B cell (primary cell): ENCODE data around the gene XRCC1. TPM values are rescaled to one million over a fixed set of nuclear protein-coding genes. Genes with fewer than 3 reads are reported as not detected.

Experiments
- ATAC-seq: fragments of 200-7000 bp; cut with Tn5 transposase; one replicate; pipeline ENCODE4 v1.10.0; 2021; ENCODE audit warnings: low read depth, mild to moderate bottlenecking, moderate number of reproducible peaks, moderate library complexity
- CTCF ChIA-PET: fragments of 350-600 bp; sonication (Branson Sonifier 250); formaldehyde crosslinking; loops from one replicate; lab custom pipeline; 2021; ENCODE audit warnings: antibody characterized with exemption, inconsistent platforms; lab: Charles Lee
- POLR2A ChIA-PET: fragments of 350-600 bp; sonication (Branson Sonifier 250); formaldehyde crosslinking; loops from one replicate; lab custom pipeline; 2021; ENCODE audit warnings: antibody characterized with exemption; lab: Charles Lee
- DNase-seq: peaks from one replicate; pipeline ENCODE4 v3.0.0; 2013
- H2AFZ ChIP-seq: 2 replicates; pipeline ENCODE4 v1.6.1; 2012; ENCODE audit warnings: mild to moderate bottlenecking, low read depth, low read length; ENCODE audit not compliant: insufficient read depth, poor library complexity, severe bottlenecking
- H3K27ac ChIP-seq, 2 donors: 1 replicate in 1 of 2; 2 replicates in 1 of 2; pipeline ENCODE4 v1.5.1; 2012 to 2013; ENCODE audit warnings: low read length in 2 of 2, mild to moderate bottlenecking in 2 of 2, moderate library complexity in 1 of 2
- H3K27me3 ChIP-seq, 4 experiments: fragments of 200-600 bp in 1 of 4; sonication (generic) in 1 of 4; replicated peaks in 1 of 4; 1 replicate in 2 of 4; 2 replicates in 2 of 4; pipeline versions ENCODE4 v1.6.1 to v1.7.0; 2013 to 2016; ENCODE audit warnings: low read length in 3 of 4, mild to moderate bottlenecking in 2 of 4, mixed read lengths in 1 of 4, moderate library complexity in 1 of 4; ENCODE audit not compliant: insufficient read depth in 4 of 4, control insufficient read depth in 3 of 4; ENCODE audit errors: control extremely low read depth in 1 of 4
- H3K36me3 ChIP-seq, 2 experiments: replicated peaks in 1 of 2; 1 replicate in 1 of 2; 2 replicates in 1 of 2; pipeline versions ENCODE4 v1.6.1 to v1.7.1; 2013; ENCODE audit warnings: low read length in 1 of 2; ENCODE audit not compliant: insufficient read depth in 2 of 2, control insufficient read depth in 1 of 2; ENCODE audit errors: control extremely low read depth in 1 of 2, extremely low read depth in 1 of 2
- H3K4me1 ChIP-seq, 2 donors: fragments of 200-600 bp in 1 of 2; sonication (generic) in 1 of 2; 1 replicate in 1 of 2; 2 replicates in 1 of 2; pipeline versions ENCODE4 v1.5.1 to v1.6.1; 2013 to 2017; ENCODE audit warnings: low read length in 2 of 2; ENCODE audit not compliant: control insufficient read depth in 2 of 2, insufficient read depth in 2 of 2
- H3K4me2 ChIP-seq: replicated peaks from 2 replicates; pipeline ENCODE3; 2012; ENCODE audit warnings: mild to moderate bottlenecking, low read depth, low read length; ENCODE audit not compliant: poor library complexity, severe bottlenecking
- H3K4me3 ChIP-seq, 5 experiments: fragments of 200-600 bp in 1 of 5; sonication (generic) in 1 of 5; 1 replicate in 3 of 5; 2 replicates in 2 of 5; pipeline versions ENCODE4 v1.5.1 to v1.7.0; 2011 to 2016; ENCODE audit warnings: low read length in 4 of 5, mild to moderate bottlenecking in 4 of 5, low read depth in 2 of 5, control low read depth in 1 of 5, moderate library complexity in 1 of 5; ENCODE audit not compliant: insufficient read depth in 1 of 5; ENCODE audit errors: control extremely low read depth in 1 of 5, extremely low read depth in 1 of 5
- H3K79me2 ChIP-seq: fragments of 200-600 bp; sonication (generic); one replicate; pipeline ENCODE4 v1.6.0; 2016; ENCODE audit warnings: low read length; ENCODE audit not compliant: control insufficient read depth, insufficient read depth
- H3K9ac ChIP-seq: fragments of 200-600 bp; sonication (generic); 2 replicates; pipeline ENCODE4 v1.6.1; 2017; ENCODE audit warnings: mild to moderate bottlenecking, low read length, moderate library complexity
- H3K9me3 ChIP-seq, 3 donors: one replicate each; pipeline versions ENCODE4 v1.6.1 to v1.7.1; 2013; ENCODE audit warnings: low read length in 2 of 3; ENCODE audit not compliant: control insufficient read depth in 2 of 3, insufficient read depth in 1 of 3; ENCODE audit errors: control extremely low read depth in 1 of 3
- H4K20me1 ChIP-seq: 2 replicates; pipeline ENCODE4 v1.6.0; 2012; ENCODE audit warnings: mild to moderate bottlenecking, low read length; ENCODE audit not compliant: insufficient read depth, control insufficient read depth, poor library complexity, severe bottlenecking
- H3K27ac Mint-ChIP-seq: one replicate; pipeline ENCODE4 v1.8.0; 2021; ENCODE audit warnings: mixed read lengths
- H3K27me3 Mint-ChIP-seq: one replicate; pipeline ENCODE4 v1.8.0; 2021; ENCODE audit warnings: mixed read lengths
- H3K4me1 Mint-ChIP-seq: one replicate; pipeline ENCODE4 v1.8.0; 2021; ENCODE audit warnings: mixed read lengths
- H3K4me3 Mint-ChIP-seq: one replicate; pipeline ENCODE4 v1.8.0; 2021; ENCODE audit warnings: mixed read lengths
- H3K9me3 Mint-ChIP-seq: one replicate; pipeline ENCODE4 v1.8.0; 2022; ENCODE audit warnings: mixed read lengths; ENCODE audit not compliant: insufficient read depth
- EZH2 ChIP-seq: IDR thresholded peaks from 2 replicates; pipeline ENCODE4 v1.6.1; 2012; ENCODE audit warnings: borderline replicate concordance, low read depth, mild to moderate bottlenecking, moderate library complexity, low read length; ENCODE audit not compliant: insufficient read depth, poor library complexity, severe bottlenecking
- WGBS: methylation state at CpG from one replicate; pipeline ENCODE4 v1.1.5; 2013; ENCODE audit warnings: missing lambda C conversion rate; ENCODE audit not compliant: insufficient coverage; 5-methylcytosine and 5-hydroxymethylcytosine counted together
- intact Hi-C: fragments of 100-400 bp; cut with micrococcal nuclease; formaldehyde crosslinking; loops from one replicate; pipeline ENCODE4 v1.10.0; 2022
- polyA plus RNA-seq: library from polyadenylated mRNA; depleted of rRNA; stranded (reverse); fragments of >200 nt; gene quantifications from 2 replicates; pipeline ENCODE4 v1.2.3, GENCODE V29; 2012
- total RNA-seq, 2 donors: library from RNA; stranded (reverse); fragments of 120-200 nt in 1 of 2; gene quantifications; 1 replicate in 1 of 2; 2 replicates in 1 of 2; pipeline versions ENCODE4 v1.2.3 to v1.2.4, GENCODE V29; 2013 to 2022
- TF ChIP-seq, protein P1 (sequence below): fragments of 200-600 bp; IDR thresholded peaks from one replicate; pipeline ENCODE4 v1.8.0; 2022; ENCODE audit warnings: antibody characterized with exemption, mild to moderate bottlenecking

XRCC1 gene
- total and polyA plus RNA-seq, 2 donors (not counting 1 experiment from before 2014, with no cell fraction given), result 34.6 to 38.2 TPM

DNA sequence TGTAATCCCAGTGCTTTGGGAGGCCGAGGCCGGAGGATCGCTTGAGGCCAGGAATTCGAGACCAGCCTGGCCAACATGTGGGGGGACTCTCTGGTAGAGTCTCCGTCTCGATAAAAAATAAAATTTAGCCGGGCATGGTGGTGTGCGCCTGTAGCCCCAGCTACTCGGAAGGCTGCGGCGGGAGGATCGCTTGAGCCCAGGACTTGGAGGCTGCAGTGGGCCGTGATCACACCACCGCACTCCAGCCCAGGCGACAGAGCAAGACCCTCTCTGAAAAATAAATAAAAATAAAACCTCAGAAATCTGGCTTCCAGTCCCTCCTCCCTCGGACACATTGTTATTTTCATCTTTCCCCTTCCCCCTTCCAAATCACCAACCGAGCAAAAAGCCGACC lies 20.3 kb upstream of the XRCC1 start:
- intact Hi-C loops, result no loop called here
- H3K4me3 ChIP-seq, result peak overlapping the region; percentile 61 to 88 (median 73)
- ATAC-seq (peak; percentile 8), DNase-seq (no peak)
- no peaks in the 10 kb centered on the region for H3K27me3 ChIP-seq
- H3K9me3 ChIP-seq, result no peaks in the 10 kb centered on the region
- Mint-ChIP-seq H3K4me3 (peak overlapping the region; percentile 98), H3K4me1 (peaks cover 46% of the 10 kb centered on the region), H3K27ac (peak overlapping the region; percentile 99), H3K27me3 (no peaks in the 10 kb centered on the region), H3K9me3 (no peaks in the 10 kb centered on the region)
- H3K79me2 ChIP-seq, result peaks cover 61% of the 10 kb centered on the region
- peak overlapping the region; percentile 79 for H3K4me2 ChIP-seq
- H3K27ac ChIP-seq, result peak overlapping the region; percentile 95 to 97
- peak overlapping the region; percentile 87 for H2AFZ ChIP-seq
- peaks cover 0 to 34% of the 10 kb centered on the region in 2 experiments for H3K36me3 ChIP-seq
- WGBS, result 4% methylated on average over 14 of the region's 18 CpGs
- CTCF ChIA-PET, result interaction anchor here (0.7 to 7.5 kb wide), 20 partner anchors 11 to 163 kb away, joined by 3 to 126 read pairs (median 4); partner anchors contain the start of genes PINLYP, XRCC1 and ZNF575
- H4K20me1 ChIP-seq, result peaks cover 5% of the 10 kb centered on the region
- TF ChIP-seq, protein P1, sequence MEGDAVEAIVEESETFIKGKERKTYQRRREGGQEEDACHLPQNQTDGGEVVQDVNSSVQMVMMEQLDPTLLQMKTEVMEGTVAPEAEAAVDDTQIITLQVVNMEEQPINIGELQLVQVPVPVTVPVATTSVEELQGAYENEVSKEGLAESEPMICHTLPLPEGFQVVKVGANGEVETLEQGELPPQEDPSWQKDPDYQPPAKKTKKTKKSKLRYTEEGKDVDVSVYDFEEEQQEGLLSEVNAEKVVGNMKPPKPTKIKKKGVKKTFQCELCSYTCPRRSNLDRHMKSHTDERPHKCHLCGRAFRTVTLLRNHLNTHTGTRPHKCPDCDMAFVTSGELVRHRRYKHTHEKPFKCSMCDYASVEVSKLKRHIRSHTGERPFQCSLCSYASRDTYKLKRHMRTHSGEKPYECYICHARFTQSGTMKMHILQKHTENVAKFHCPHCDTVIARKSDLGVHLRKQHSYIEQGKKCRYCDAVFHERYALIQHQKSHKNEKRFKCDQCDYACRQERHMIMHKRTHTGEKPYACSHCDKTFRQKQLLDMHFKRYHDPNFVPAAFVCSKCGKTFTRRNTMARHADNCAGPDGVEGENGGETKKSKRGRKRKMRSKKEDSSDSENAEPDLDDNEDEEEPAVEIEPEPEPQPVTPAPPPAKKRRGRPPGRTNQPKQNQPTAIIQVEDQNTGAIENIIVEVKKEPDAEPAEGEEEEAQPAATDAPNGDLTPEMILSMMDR, result no peak
- no peak for TF ChIP-seq EZH2
- H3K9ac ChIP-seq, result peak overlapping the region; percentile 74
- H3K4me1 ChIP-seq, result peaks cover 16 to 42% of the 10 kb centered on the region in 2 donors
- POLR2A ChIA-PET, result interaction anchor here (0.8 to 2.2 kb wide), 6 partner anchors 11 to 40 kb away, joined by 3 to 15 read pairs (median 3); partner anchors contain the start of genes PINLYP and XRCC1
